HEK293 (cell line): ENCODE measurements around the gene ASAP2.

ENCODE experiments used
- CTCF ChIA-PET: fragments of 350-600 bp; formaldehyde crosslinking; extraction: SDS; loops from one replicate; lab custom pipeline; 2021; ENCODE audit warnings: antibody characterized with exemption; lab: Yijun Ruan, JAX
- POLR2A ChIA-PET: fragments of 300-600 bp; formaldehyde crosslinking; extraction: SDS; loops from one replicate; lab custom pipeline; 2020; ENCODE audit warnings: antibody characterized with exemption, inconsistent platforms; lab: Yijun Ruan, JAX
- H3K27ac ChIP-seq: fragments of 200-500 bp; sonication (Bioruptor generic); 2 replicates; pipeline ENCODE4 v1.5.1; 2014; ENCODE audit warnings: low read depth, low read length, control low read depth, inconsistent platforms; ENCODE audit errors: extremely low read depth
- H3K36me3 ChIP-seq, 2 experiments: fragments of 200-500 bp in 1 of 2; sonication (Bioruptor generic) in 1 of 2; 1 replicate in 1 of 2; 2 replicates in 1 of 2; pipeline ENCODE4 v1.5.1; 2014 to 2017; ENCODE audit warnings: inconsistent platforms in 2 of 2, low read length in 2 of 2; ENCODE audit not compliant: control insufficient read depth in 2 of 2, insufficient read depth in 1 of 2
- H3K4me1 ChIP-seq: fragments of 200-500 bp; sonication (Bioruptor generic); 2 replicates; pipeline ENCODE4 v1.5.1; 2014; ENCODE audit warnings: mild to moderate bottlenecking, low read length, inconsistent platforms; ENCODE audit not compliant: control insufficient read depth, insufficient read depth
- H3K4me3 ChIP-seq: 2 replicates; pipeline ENCODE4 v1.5.1; 2011; ENCODE audit warnings: low read depth, mild to moderate bottlenecking, control low read depth, low read length, moderate library complexity
- H3K9me3 ChIP-seq: fragments of 200-500 bp; sonication (Bioruptor generic); 2 replicates; pipeline ENCODE4 v1.5.1; 2014; ENCODE audit warnings: low read depth, low read length, inconsistent platforms; ENCODE audit not compliant: control insufficient read depth, insufficient read depth
- BCL11B ChIP-seq: fragments of 450-650 bp; formaldehyde crosslinking; IDR thresholded peaks from 2 replicates; pipeline ENCODE4 v1.5.1; 2016; ENCODE audit warnings: low read depth, missing biosample characterization, missing genetic modification characterization
- BCL6B ChIP-seq: fragments of 450-650 bp; formaldehyde crosslinking; IDR thresholded peaks from 2 replicates; pipeline ENCODE4 v1.5.1; 2017; ENCODE audit warnings: missing biosample characterization, missing genetic modification characterization
- EGR2 ChIP-seq: fragments of 450-650 bp; formaldehyde crosslinking; IDR thresholded peaks from 2 replicates; pipeline ENCODE4 v1.5.1; 2016; ENCODE audit warnings: low read depth, missing biosample characterization, missing genetic modification characterization
- KLF1 ChIP-seq: fragments of 450-650 bp; formaldehyde crosslinking; IDR thresholded peaks from 2 replicates; pipeline ENCODE4 v1.5.1; 2016; ENCODE audit warnings: missing biosample characterization, missing genetic modification characterization
- KLF10 ChIP-seq: fragments of 450-650 bp; IDR thresholded peaks from 2 replicates; pipeline ENCODE4 v1.5.1; 2018; ENCODE audit warnings: missing biosample characterization, mild to moderate bottlenecking, missing genetic modification characterization
- SCRT2 ChIP-seq: fragments of 450-650 bp; formaldehyde crosslinking; IDR thresholded peaks from 2 replicates; pipeline ENCODE4 v1.5.1; 2016; ENCODE audit warnings: missing biosample characterization, missing genetic modification characterization
- SP2 ChIP-seq: fragments of 450-650 bp; formaldehyde crosslinking; IDR thresholded peaks from 2 replicates; pipeline ENCODE4 v1.5.1; 2016; ENCODE audit warnings: missing biosample characterization, missing genetic modification characterization
- TSHZ1 ChIP-seq: fragments of 450-650 bp; formaldehyde crosslinking; IDR thresholded peaks from 2 replicates; pipeline ENCODE4 v1.5.1; 2016; ENCODE audit warnings: missing biosample characterization, missing genetic modification characterization, borderline replicate concordance
- ZFP69B ChIP-seq: fragments of 450-650 bp; formaldehyde crosslinking; IDR thresholded peaks from 2 replicates; pipeline ENCODE4 v1.5.1; 2016; ENCODE audit warnings: missing biosample characterization, missing genetic modification characterization
- ZIC2 ChIP-seq: fragments of 450-650 bp; formaldehyde crosslinking; IDR thresholded peaks from 2 replicates; pipeline ENCODE4 v1.5.1; 2016; ENCODE audit warnings: missing biosample characterization, missing genetic modification characterization
- ZNF335 ChIP-seq: fragments of 450-650 bp; formaldehyde crosslinking; conservative IDR thresholded peaks from 2 replicates; pipeline ENCODE4 v1.5.1; 2016; ENCODE audit warnings: missing biosample characterization, missing genetic modification characterization
- ZNF341 ChIP-seq: fragments of 450-650 bp; formaldehyde crosslinking; IDR thresholded peaks from 2 replicates; pipeline ENCODE4; 2016; ENCODE audit warnings: low read depth, missing biosample characterization, missing genetic modification characterization
- ZNF394 ChIP-seq: fragments of 450-650 bp; formaldehyde crosslinking; IDR thresholded peaks from 2 replicates; pipeline ENCODE4 v1.5.1; 2016; ENCODE audit warnings: missing biosample characterization, missing genetic modification characterization, mild to moderate bottlenecking, moderate library complexity, borderline replicate concordance
- ZNF426 ChIP-seq: fragments of 450-650 bp; formaldehyde crosslinking; IDR thresholded peaks from 2 replicates; pipeline ENCODE4 v1.5.1; 2017; ENCODE audit warnings: missing biosample characterization, missing genetic modification characterization, mild to moderate bottlenecking, inconsistent platforms, moderate library complexity
- ZNF473 ChIP-seq: fragments of 450-650 bp; formaldehyde crosslinking; IDR thresholded peaks from 2 replicates; pipeline ENCODE4 v1.5.1; 2017; ENCODE audit warnings: missing biosample characterization, missing genetic modification characterization
- ZNF513 ChIP-seq: fragments of 450-650 bp; IDR thresholded peaks from 2 replicates; pipeline ENCODE4 v1.5.1; 2018; ENCODE audit warnings: missing biosample characterization, missing genetic modification characterization
- ZNF561 ChIP-seq: fragments of 450-650 bp; IDR thresholded peaks from 2 replicates; pipeline ENCODE4 v1.5.1; 2018; ENCODE audit warnings: missing biosample characterization, missing genetic modification characterization, borderline replicate concordance
- ZNF600 ChIP-seq: fragments of 450-650 bp; formaldehyde crosslinking; IDR thresholded peaks from 2 replicates; pipeline ENCODE4 v1.5.1; 2016; ENCODE audit warnings: missing biosample characterization, missing genetic modification characterization
- ZNF658 ChIP-seq: fragments of 450-650 bp; formaldehyde crosslinking; IDR thresholded peaks from 2 replicates; pipeline ENCODE4; 2016; ENCODE audit warnings: missing biosample characterization, missing genetic modification characterization
- ZNF664 ChIP-seq: fragments of 450-650 bp; formaldehyde crosslinking; IDR thresholded peaks from 2 replicates; pipeline ENCODE4 v1.5.1; 2016; ENCODE audit warnings: missing biosample characterization, missing genetic modification characterization
- ZNF76 ChIP-seq: fragments of 450-650 bp; formaldehyde crosslinking; IDR thresholded peaks from 2 replicates; pipeline ENCODE4; 2016; ENCODE audit warnings: low read depth, missing biosample characterization, missing genetic modification characterization, borderline replicate concordance
- ZNF768 ChIP-seq: fragments of 450-650 bp; formaldehyde crosslinking; IDR thresholded peaks from 2 replicates; pipeline ENCODE4 v1.5.1; 2018; ENCODE audit warnings: missing biosample characterization, mild to moderate bottlenecking, missing genetic modification characterization

ASAP2 gene

GRCh38 chr2:9419541-9419940 is 212.9 kb downstream of the ASAP2 start:
- Histone ChIP-seq H3K4me3 (no peak overlapping the region), H3K27ac (no peak overlapping the region)
- POLR2A ChIA-PET = interaction anchor here (0.6 kb wide), 1 partner anchor 216 kb away, joined by 3 read pairs; no protein-coding TSS in a partner anchor

GRCh38 chr2:9420495-9420894 is 213.9 kb downstream of the ASAP2 start:
- Histone ChIP-seq H3K36me3 (peaks cover 0 to 21% of the 10 kb centered on the region in 2 experiments; a peak in 1 of 3 replicates), H3K4me3 (no peak overlapping the region), H3K4me1 (no peaks in the 10 kb centered on the region; the same call in 1 of the 2 replicates), H3K27ac (no peak overlapping the region), H3K9me3 (no peaks in the 10 kb centered on the region)
- no peak for TF ChIP-seq ZNF561 (tag by site-specific recombination)
- no peak for TF ChIP-seq ZFP69B (tag by site-specific recombination)
- no peak for TF ChIP-seq KLF1 (tag by site-specific recombination)
- no peak for TF ChIP-seq ZNF76 (tag by site-specific recombination)
- TF ChIP-seq EGR2 = no peak
- TF ChIP-seq ZNF341 (tag by site-specific recombination) = no peak
- no peak for TF ChIP-seq ZNF664 (tag by site-specific recombination)
- no peak for TF ChIP-seq BCL11B (tag by site-specific recombination)
- ChIA-PET CTCF (no interaction called here), POLR2A (no interaction called here)

More at GRCh38 chr2:9419541-9419940, 212.9 kb downstream of the ASAP2 start:
- TF ChIP-seq ZNF513 = no peak
- 0 out of 2 replicates have a peak, but pooled peaks have one; percentile 16 for TF ChIP-seq ZIC2
- H3K36me3 ChIP-seq = peaks cover 0 to 21% of the 10 kb centered on the region in 2 experiments; a peak in 1 of 3 replicates
- CTCF ChIA-PET = no interaction called here
- H3K4me1 ChIP-seq = no peaks in the 10 kb centered on the region; the same call in 1 of the 2 replicates
- no peaks in the 10 kb centered on the region for H3K9me3 ChIP-seq

DNA sequence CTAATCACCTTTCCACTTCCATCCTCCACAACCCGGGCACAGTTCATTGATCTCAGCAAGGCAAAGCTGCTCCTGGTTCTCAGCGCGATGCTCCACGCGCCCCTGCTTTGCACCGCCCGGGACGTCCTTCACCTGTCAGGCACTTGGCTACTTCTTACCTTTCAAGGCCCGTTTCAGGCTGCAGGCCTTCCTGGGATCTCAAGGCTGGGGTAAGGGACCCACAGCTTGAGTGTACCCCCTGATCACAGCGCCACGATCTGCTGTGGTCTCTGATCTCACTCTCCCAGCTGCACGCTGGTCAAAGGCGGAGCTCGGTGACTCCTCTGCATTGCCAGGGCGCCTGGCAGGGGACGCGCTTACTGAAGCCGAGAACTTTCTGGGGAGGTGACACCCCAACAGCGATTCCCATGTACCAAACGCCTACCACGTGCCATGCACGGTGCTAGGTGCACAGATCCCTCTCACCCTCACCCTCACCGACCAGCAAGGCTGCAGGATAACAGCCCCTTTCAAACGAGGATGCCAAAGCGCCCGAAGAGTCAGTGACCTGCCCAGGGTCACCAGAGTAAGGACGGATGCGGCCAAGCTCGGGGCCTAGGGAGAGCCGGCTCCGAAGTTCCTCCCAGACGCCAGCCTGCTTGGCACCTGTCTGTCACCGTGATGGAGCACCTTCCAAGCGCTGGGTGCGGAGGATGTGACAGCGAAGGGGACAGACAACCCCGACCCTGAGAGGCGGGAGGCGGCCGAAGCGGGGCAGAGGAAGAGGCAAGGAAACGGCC is 215.9 kb downstream of the ASAP2 start:
- Histone ChIP-seq H3K9me3 (no peaks in the 10 kb centered on the region), H3K27ac (peak overlapping the region; percentile 62; the same call in 1 of the 2 replicates), H3K4me3 (peak overlapping the region; percentile 74), H3K36me3 (peaks cover 0 to 14% of the 10 kb centered on the region in 2 experiments; a peak in 1 of 3 replicates), H3K4me1 (no peaks in the 10 kb centered on the region; the same call in 1 of the 2 replicates)
- CTCF ChIA-PET = interaction anchor here (0.6 kb wide), 1 partner anchor 201 kb away, joined by 3 read pairs; no protein-coding TSS in a partner anchor
- POLR2A ChIA-PET = interaction anchor here (0.8 to 1.4 kb wide), 5 partner anchors 86 to 273 kb away, joined by 3 to 6 read pairs (median 3); partner anchors contain the start of gene ADAM17
- TF ChIP-seq ZNF658 (tag by site-specific recombination) (no peak), ZFP69B (tag by site-specific recombination) (no peak), EGR2 (no peak), ZNF473 (no peak), SCRT2 (tag by site-specific recombination) (no peak), BCL6B (tag by site-specific recombination) (no peak), TSHZ1 (tag by site-specific recombination) (peak; percentile 35; the same call in 1 of the 2 replicates), ZNF335 (tag by site-specific recombination) (peak; percentile 62), ZNF768 (tag by site-specific recombination) (no peak), SP2 (tag by site-specific recombination) (peak; percentile 64), KLF10 (tag by site-specific recombination) (no peak), ZNF600 (tag by site-specific recombination) (peak; percentile 29; the same call in 1 of the 2 replicates), ZNF394 (tag by site-specific recombination) (peak; percentile 18; the same call in 1 of the 2 replicates), ZNF426 (tag by site-specific recombination) (no peak)
